HL-60 (cell line): ENCODE results near the gene PPP5C.

Source experiments
- CTCF ChIP-seq: IDR thresholded peaks from one replicate; pipeline ENCODE4 v1.5.1; 2011; ENCODE audit warnings: low read length, control low read depth, inconsistent platforms; ENCODE audit not compliant: insufficient read depth
- GABPA ChIP-seq: IDR thresholded peaks from 2 replicates; pipeline ENCODE4 v1.6.1; 2012; ENCODE audit warnings: low read depth
- POLR2AphosphoS5 ChIP-seq: IDR thresholded peaks from 2 replicates; pipeline ENCODE4 v1.6.1; 2012; ENCODE audit warnings: low read depth
- REST ChIP-seq: IDR thresholded peaks from 2 replicates; pipeline ENCODE4 v1.6.1; 2012; ENCODE audit warnings: low read depth; ENCODE audit not compliant: insufficient replicate concordance
- SPI1 ChIP-seq: IDR thresholded peaks from 2 replicates; pipeline ENCODE4 v1.6.1; 2012; ENCODE audit warnings: low read depth, mild to moderate bottlenecking, borderline replicate concordance

- TF ChIP-seq CTCF (no peak), GABPA (no peak), REST (no peak), POLR2AphosphoS5 (no peak), SPI1 (no peak)
Measured at GRCh38 chr19:46380690-46381089, 33.8 kb downstream of the PPP5C start.
